CD14-positive monocyte (primary cell): ENCODE measurements around the gene MDFIC. TPM values are rescaled to one million over a fixed set of nuclear protein-coding genes. Genes with fewer than 3 reads are reported as not detected.

Source experiments
- DNase-seq, 3 donors: peaks; one replicate each; pipeline ENCODE4 v3.0.0-alpha.2; 2011 to 2022
- H2AFZ ChIP-seq: 2 replicates; pipeline ENCODE4 v1.6.0; 2012; ENCODE audit warnings: mild to moderate bottlenecking, low read depth, low read length, inconsistent platforms; ENCODE audit not compliant: insufficient read depth, poor library complexity, severe bottlenecking
- H3K27ac ChIP-seq, 2 donors: 1 replicate in 1 of 2; 2 replicates in 1 of 2; pipeline ENCODE4 v1.5.1; 2012 to 2013; ENCODE audit warnings: low read length in 2 of 2, control low read depth in 1 of 2, inconsistent platforms in 1 of 2, low read depth in 1 of 2, mild to moderate bottlenecking in 1 of 2
- H3K27me3 ChIP-seq, 2 donors: one replicate each; pipeline versions ENCODE4 v1.6.0 to v1.6.1; 2011 to 2013; ENCODE audit warnings: low read length in 2 of 2; ENCODE audit not compliant: control insufficient read depth in 2 of 2, insufficient read depth in 2 of 2
- H3K36me3 ChIP-seq, 2 donors: replicated peaks in 1 of 2; 1 replicate in 1 of 2; 2 replicates in 1 of 2; pipeline versions ENCODE4 v1.5.1 to v1.6.1; 2012 to 2013; ENCODE audit warnings: low read length in 2 of 2, control low read depth in 1 of 2, inconsistent platforms in 1 of 2, mild to moderate bottlenecking in 1 of 2; ENCODE audit not compliant: insufficient read depth in 2 of 2, control insufficient read depth in 1 of 2
- H3K4me1 ChIP-seq, 2 donors: 1 replicate in 1 of 2; 2 replicates in 1 of 2; pipeline versions ENCODE4 v1.5.1 to v1.6.1; 2012 to 2013; ENCODE audit warnings: low read length in 2 of 2, control low read depth in 1 of 2, inconsistent platforms in 1 of 2, mild to moderate bottlenecking in 1 of 2, moderate library complexity in 1 of 2; ENCODE audit not compliant: insufficient read depth in 2 of 2, control insufficient read depth in 1 of 2
- H3K4me2 ChIP-seq: replicated peaks from 2 replicates; pipeline ENCODE3; 2012; ENCODE audit warnings: low read length, moderate library complexity, mild to moderate bottlenecking; ENCODE audit not compliant: poor library complexity, severe bottlenecking; ENCODE audit errors: extremely low read depth
- H3K4me3 ChIP-seq, 3 experiments: fragments of 200-600 bp in 1 of 3; sonication (generic) in 1 of 3; replicated peaks in 1 of 3; 1 replicate in 2 of 3; 2 replicates in 1 of 3; pipeline ENCODE4 v1.5.1; 2011 to 2013; ENCODE audit warnings: low read length in 3 of 3, mild to moderate bottlenecking in 3 of 3, control low read depth in 2 of 3, low read depth in 2 of 3, inconsistent platforms in 1 of 3, moderate library complexity in 1 of 3
- H3K79me2 ChIP-seq: 2 replicates; pipeline ENCODE4 v1.6.0; 2012; ENCODE audit warnings: mild to moderate bottlenecking, control low read depth, inconsistent platforms, low read length, moderate library complexity; ENCODE audit not compliant: insufficient read depth
- H3K9ac ChIP-seq: 2 replicates; pipeline ENCODE4 v1.6.0; 2017; ENCODE audit warnings: low read length, mild to moderate bottlenecking; ENCODE audit not compliant: insufficient read depth, poor library complexity, severe bottlenecking
- H3K9me3 ChIP-seq, 2 donors: replicated peaks in 1 of 2; 1 replicate in 1 of 2; 2 replicates in 1 of 2; pipeline versions ENCODE4 v1.5.1 to v1.6.1; 2012 to 2013; ENCODE audit warnings: low read length in 2 of 2, control low read depth in 1 of 2; ENCODE audit not compliant: control insufficient read depth in 1 of 2, insufficient read depth in 1 of 2
- H4K20me1 ChIP-seq: 2 replicates; pipeline ENCODE4 v1.6.0; 2012; ENCODE audit warnings: mild to moderate bottlenecking, low read length, control low read depth, moderate library complexity; ENCODE audit not compliant: insufficient read depth
- H3K27ac Mint-ChIP-seq, 7 donors: one replicate each; pipeline ENCODE4 v1.8.0; 2020; ENCODE audit warnings: mild to moderate bottlenecking in 7 of 7, mixed read lengths in 7 of 7, moderate library complexity in 6 of 7, inconsistent platforms in 2 of 7
- H3K27me3 Mint-ChIP-seq, 3 donors: one replicate each; pipeline ENCODE4 v1.8.0; 2021 to 2022; ENCODE audit warnings: low read depth in 3 of 3, mild to moderate bottlenecking in 3 of 3, mixed read lengths in 3 of 3, moderate library complexity in 3 of 3, inconsistent platforms in 1 of 3
- H3K36me3 Mint-ChIP-seq, 2 donors: one replicate each; pipeline ENCODE4 v1.8.0; 2020; ENCODE audit warnings: mixed read lengths in 2 of 2, inconsistent platforms in 1 of 2, mild to moderate bottlenecking in 1 of 2
- H3K4me1 Mint-ChIP-seq: one replicate; pipeline ENCODE4 v1.8.0; 2020; ENCODE audit warnings: mild to moderate bottlenecking, mixed read lengths
- H3K4me3 Mint-ChIP-seq, 2 donors: one replicate each; pipeline ENCODE4 v1.8.0; 2020; ENCODE audit warnings: mild to moderate bottlenecking in 2 of 2, mixed read lengths in 2 of 2, moderate library complexity in 1 of 2
- H3K9me3 Mint-ChIP-seq, 7 donors: one replicate each; pipeline ENCODE4 v1.8.0; 2020 to 2022; ENCODE audit warnings: mixed read lengths in 7 of 7, mild to moderate bottlenecking in 6 of 7, moderate library complexity in 6 of 7, inconsistent platforms in 2 of 7
- CTCF ChIP-seq: fragments of 200-600 bp; IDR thresholded peaks from one replicate; pipeline ENCODE4 v1.8.0; 2022; ENCODE audit warnings: antibody characterized with exemption, mild to moderate bottlenecking
- WGBS: methylation state at CpG from one replicate; pipeline ENCODE4 v1.1.5; 2013; ENCODE audit warnings: missing lambda C conversion rate; ENCODE audit not compliant: insufficient coverage; 5-methylcytosine and 5-hydroxymethylcytosine counted together
- intact Hi-C, 2 donors: fragments of 100-400 bp; cut with micrococcal nuclease; formaldehyde crosslinking; loops; one replicate each; pipeline versions ENCODE4 v1.15.0 to v1.15.1; 2023
- polyA minus RNA-seq: library from RNA; depleted of rRNA, polyadenylated mRNA; stranded (reverse); fragments of >200 nt; gene quantifications from 2 replicates; pipeline ENCODE4 v1.2.3, GENCODE V29; 2012
- polyA plus RNA-seq, 3 donors: library from polyadenylated mRNA; depleted of rRNA in 1 of 3; unstranded in 2 of 3; stranded (reverse) in 1 of 3; fragments of 300-500 nt in 2 of 3; fragments of >200 nt in 1 of 3; fragmentation: Illumina TruSeq in 2 of 3; gene quantifications; 1 replicate in 2 of 3; 2 replicates in 1 of 3; pipeline ENCODE4 v1.2.3, GENCODE V29; 2012 to 2021
- total RNA-seq, 12 experiments: library from RNA in 1 of 12; stranded (reverse) in 1 of 12; fragments of 120-200 nt in 1 of 12; gene quantifications; one replicate each; pipeline ENCODE4 v1.2.4 and lab custom pipeline; 2013 to 2026; ENCODE audit warnings: mixed read lengths in 6 of 12, inconsistent platforms in 1 of 12

Gene MDFIC
- 49.3 TPM for total RNA-seq (2013)
- 10 to 100 TPM; 13.0 to 30.0 (median 19.9) TPM for polyA plus RNA-seq
- polyA minus RNA-seq: 16.8 and 34.8 TPM in 2 replicates
- total RNA-seq (lab: John Stamatoyannopoulos, UW): 31.1 to 162 (median 52.9) reads per million in 11 experiments

GRCh38 chr7:114922026-114922651 lies at the start of gene MDFIC:
MDFIC (plus strand) TSS chr7:114922094; CDS start chr7:114923034, 940 bp downstream.
- Mint-ChIP-seq H3K4me1 (peaks cover 34% of the 10 kb centered on the region), H3K9me3 (no peaks in the 10 kb centered on the region), H3K27ac (peak within 1 kb of the TSS; percentile 79 to 97 (median 91)), H3K4me3 (peak within 1 kb of the TSS; percentile 91 to 96), H3K36me3 (peaks cover 0 to 3% of the 10 kb centered on the region in 2 donors), H3K27me3 (peaks cover 0 to 1% (median 0%) of the 10 kb centered on the region in 3 donors)
- Histone ChIP-seq H3K4me3 (peak within 1 kb of the TSS; percentile 84 to 95 (median 85)), H3K9me3 (no peaks in the 10 kb centered on the region), H3K4me2 (peak within 1 kb of the TSS; percentile 77), H2AFZ (peak within 1 kb of the TSS; percentile 97), H3K27me3 (no peaks in the 10 kb centered on the region), H3K9ac (peak within 1 kb of the TSS; percentile 96), H3K27ac (peak within 1 kb of the TSS; percentile 89 to 94), H3K79me2 (peaks cover 47% of the 10 kb centered on the region), H3K36me3 (peaks cover 0 to 4% of the 10 kb centered on the region in 2 donors), H3K4me1 (peaks cover 17 to 36% of the 10 kb centered on the region in 2 donors), H4K20me1 (no peaks in the 10 kb centered on the region)
- peak; percentile 36 to 51 (median 41) for DNase-seq
- intact Hi-C loops: loop anchor here in 1 of 2 donors (5.0 to 10.0 kb wide), 4 partner anchors 35 to 1293 kb away; partner anchors contain the start of gene TES
- no peak for TF ChIP-seq CTCF
- WGBS: under 1% methylated on average over 48 of the region's 55 CpGs

GRCh38 chr7:114874170-114874569 lies 47.7 kb upstream of the MDFIC start:
- Histone ChIP-seq H3K9ac (no peak overlapping the region), H3K4me2 (no peak overlapping the region), H3K4me3 (no peak overlapping the region), H3K79me2 (no peaks in the 10 kb centered on the region), H3K4me1 (no peaks in the 10 kb centered on the region), H3K36me3 (no peaks in the 10 kb centered on the region), H3K9me3 (no peaks in the 10 kb centered on the region), H3K27me3 (no peaks in the 10 kb centered on the region), H3K27ac (no peak overlapping the region), H4K20me1 (no peaks in the 10 kb centered on the region), H2AFZ (no peak overlapping the region)
- WGBS: no CpG with 5 or more reads among the region's 1 CpG
- Mint-ChIP-seq H3K9me3 (peaks cover 0 to 3% (median 0%) of the 10 kb centered on the region in 7 donors), H3K36me3 (no peaks in the 10 kb centered on the region), H3K4me1 (no peaks in the 10 kb centered on the region), H3K4me3 (no peak overlapping the region), H3K27ac (no peak overlapping the region), H3K27me3 (peaks cover 0 to 2% (median 0%) of the 10 kb centered on the region in 3 donors)
- intact Hi-C loops: no loop called here
- no peak for DNase-seq
- no peak for TF ChIP-seq CTCF
